Measurements from ENCODE around the gene NPW. TPM values are rescaled to one million over a fixed set of nuclear protein-coding genes. Genes with fewer than 3 reads are reported as not detected.

Gene NPW
- polyA plus RNA-seq, 1 donor (not counting 4 experiments of a cell fraction or from before 2014, with no cell fraction given): not detected

DNA sequence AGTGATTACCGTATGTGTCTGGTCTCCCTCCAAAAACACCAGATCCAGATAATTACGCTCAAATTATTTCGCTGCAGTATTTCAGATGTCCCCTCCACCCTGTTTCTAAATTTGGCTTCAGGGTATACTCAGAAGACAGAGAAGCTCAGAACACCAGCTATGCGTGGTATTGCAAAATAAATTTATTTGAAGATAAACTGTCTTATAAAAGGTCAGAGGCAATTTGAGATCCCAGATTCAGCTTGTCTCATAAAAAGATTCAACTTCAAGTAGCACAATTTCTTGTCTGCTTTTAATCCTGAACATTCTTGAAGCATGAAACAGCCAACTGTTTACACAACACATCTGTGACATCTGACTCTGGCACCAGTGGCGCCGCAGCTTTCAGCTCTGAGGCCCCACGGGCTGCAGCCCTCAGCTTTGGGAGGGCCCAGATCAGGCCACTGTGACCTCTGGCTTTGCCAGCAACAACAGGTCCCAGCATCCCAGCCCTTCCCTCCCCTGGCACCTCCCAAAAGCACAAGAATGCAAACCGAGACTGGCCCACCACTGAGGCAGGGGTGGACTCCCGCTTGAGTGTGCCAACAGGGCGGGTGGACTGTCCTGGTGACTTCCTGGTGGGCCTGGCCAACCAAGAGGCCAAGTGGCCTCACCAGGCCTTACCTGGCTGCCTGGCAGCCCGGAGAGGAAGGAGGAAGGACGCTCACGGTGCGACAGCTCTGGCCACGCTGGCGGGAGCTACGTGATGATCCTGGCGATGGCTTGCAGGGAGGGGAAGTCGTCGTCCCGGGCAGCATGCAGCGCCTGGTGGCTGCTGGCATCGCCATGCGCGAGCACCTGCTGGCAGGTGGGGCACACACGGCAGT is 21.9 kb upstream of the NPW start:
- Histone ChIP-seq H3K36me3 (ENCODE audit: control insufficient read depth in 2 of 2, extremely low read depth in 1 of 2, insufficient read depth in 2 of 2, low read length in 2 of 2) (peaks cover 40 to 42% of the 10 kb centered on the region in 2 experiments), H3K4me3 (ENCODE audit: control insufficient read depth in 2 of 3, extremely low read depth in 1 of 3, insufficient read depth in 2 of 3, low read depth in 1 of 3, low read length in 3 of 3) (no peak overlapping the region), H3K9ac (ENCODE audit: control insufficient read depth, extremely low read depth, insufficient read depth, low read length) (no peak overlapping the region), H3K4me1 (ENCODE audit: control insufficient read depth, extremely low read depth, insufficient read depth, low read length) (peaks cover 4% of the 10 kb centered on the region), H3K9me1 (ENCODE audit: control insufficient read depth, extremely low read depth, insufficient read depth, low read length) (no peaks in the 10 kb centered on the region), H3K9me3 (ENCODE audit: control insufficient read depth, low read depth, low read length) (no peaks in the 10 kb centered on the region), H3K27me3 (ENCODE audit: control insufficient read depth, extremely low read depth, insufficient read depth, low read length) (no peaks in the 10 kb centered on the region), H3K4me2 (ENCODE audit: control insufficient read depth, extremely low read depth, insufficient read depth, low read depth, low read length) (no peak overlapping the region), H3K27ac (ENCODE audit: control insufficient read depth, insufficient read depth, low read length) (no peak overlapping the region), H4K20me1 (ENCODE audit: control insufficient read depth, extremely low read depth, insufficient read depth, low read length) (peaks cover 12% of the 10 kb centered on the region), H3K79me2 (ENCODE audit: control insufficient read depth, insufficient read depth, low read length) (peaks cover 12% of the 10 kb centered on the region), H2AFZ (ENCODE audit: control insufficient read depth, low read length) (no peak overlapping the region)
- FAIRE-seq: no peak
- DNase-seq (ENCODE audit: low read depth, low spot score): no peak
- TF ChIP-seq EZH2 (IDR thresholded peaks at IDR 0.05; ENCODE audit: low read length): no peak
- TF ChIP-seq, protein P1, sequence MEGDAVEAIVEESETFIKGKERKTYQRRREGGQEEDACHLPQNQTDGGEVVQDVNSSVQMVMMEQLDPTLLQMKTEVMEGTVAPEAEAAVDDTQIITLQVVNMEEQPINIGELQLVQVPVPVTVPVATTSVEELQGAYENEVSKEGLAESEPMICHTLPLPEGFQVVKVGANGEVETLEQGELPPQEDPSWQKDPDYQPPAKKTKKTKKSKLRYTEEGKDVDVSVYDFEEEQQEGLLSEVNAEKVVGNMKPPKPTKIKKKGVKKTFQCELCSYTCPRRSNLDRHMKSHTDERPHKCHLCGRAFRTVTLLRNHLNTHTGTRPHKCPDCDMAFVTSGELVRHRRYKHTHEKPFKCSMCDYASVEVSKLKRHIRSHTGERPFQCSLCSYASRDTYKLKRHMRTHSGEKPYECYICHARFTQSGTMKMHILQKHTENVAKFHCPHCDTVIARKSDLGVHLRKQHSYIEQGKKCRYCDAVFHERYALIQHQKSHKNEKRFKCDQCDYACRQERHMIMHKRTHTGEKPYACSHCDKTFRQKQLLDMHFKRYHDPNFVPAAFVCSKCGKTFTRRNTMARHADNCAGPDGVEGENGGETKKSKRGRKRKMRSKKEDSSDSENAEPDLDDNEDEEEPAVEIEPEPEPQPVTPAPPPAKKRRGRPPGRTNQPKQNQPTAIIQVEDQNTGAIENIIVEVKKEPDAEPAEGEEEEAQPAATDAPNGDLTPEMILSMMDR (optimal IDR thresholded peaks at IDR 0.05 in 1 of 3, IDR thresholded peaks at IDR 0.05 in 1 of 3, conservative IDR thresholded peaks at IDR 0.05 in 1 of 3; ENCODE audit: extremely low read depth in 1 of 3, insufficient read depth in 2 of 3, low read length in 3 of 3): no peak
- dilution Hi-C loops (cut with MboI; ENCODE audit: extremely low pct_ligation_motif_present, low sequenced_read_pairs): no loop called here

DNA sequence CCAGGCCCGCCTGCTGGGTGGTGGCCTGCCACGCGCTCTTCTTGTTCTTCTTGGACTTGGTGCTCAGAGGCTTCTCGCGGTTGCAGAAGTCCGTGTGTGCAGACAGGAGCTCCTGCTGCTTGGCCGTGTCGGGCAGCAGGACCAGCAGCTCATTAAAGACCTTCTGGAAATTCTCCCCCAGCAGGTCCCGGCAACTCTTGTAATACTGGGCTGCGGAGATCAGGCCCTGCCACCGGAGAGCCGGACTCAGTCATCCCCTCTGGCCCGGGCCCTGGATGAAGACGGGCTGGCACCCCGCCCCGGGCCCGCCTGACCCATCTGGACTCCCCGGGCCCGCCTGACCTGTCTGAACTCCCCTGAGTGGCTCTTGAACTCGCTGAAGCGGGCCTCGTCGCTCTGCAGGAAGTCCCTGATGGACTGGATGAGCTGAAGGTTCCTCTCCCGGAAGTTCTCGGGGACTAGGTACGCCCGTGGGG is 21.2 kb upstream of the NPW start:
- H3K4me1 ChIP-seq (ENCODE audit: control insufficient read depth, extremely low read depth, insufficient read depth, low read length): peaks cover 4% of the 10 kb centered on the region
- H3K27me3 ChIP-seq (ENCODE audit: control insufficient read depth, extremely low read depth, insufficient read depth, low read length): no peaks in the 10 kb centered on the region
- H3K9ac ChIP-seq (ENCODE audit: control insufficient read depth, extremely low read depth, insufficient read depth, low read length): no peak overlapping the region
- H3K27ac ChIP-seq (ENCODE audit: control insufficient read depth, insufficient read depth, low read length): no peak overlapping the region
- FAIRE-seq: no peak
- dilution Hi-C loops (cut with MboI; ENCODE audit: extremely low pct_ligation_motif_present, low sequenced_read_pairs): no loop called here
- peaks cover 42 to 47% of the 10 kb centered on the region in 2 experiments for H3K36me3 ChIP-seq (ENCODE audit: control insufficient read depth in 2 of 2, extremely low read depth in 1 of 2, insufficient read depth in 2 of 2, low read length in 2 of 2)
- no peaks in the 10 kb centered on the region for H3K9me3 ChIP-seq (ENCODE audit: control insufficient read depth, low read depth, low read length)
- no peak for TF ChIP-seq EZH2 (IDR thresholded peaks at IDR 0.05; ENCODE audit: low read length)
- TF ChIP-seq, protein P1 (optimal IDR thresholded peaks at IDR 0.05 in 1 of 3, IDR thresholded peaks at IDR 0.05 in 1 of 3, conservative IDR thresholded peaks at IDR 0.05 in 1 of 3; ENCODE audit: extremely low read depth in 1 of 3, insufficient read depth in 2 of 3, low read length in 3 of 3): no peak
- no peak for DNase-seq (ENCODE audit: low read depth, low spot score)
- H2AFZ ChIP-seq (ENCODE audit: control insufficient read depth, low read length): no peak overlapping the region
- H3K79me2 ChIP-seq (ENCODE audit: control insufficient read depth, insufficient read depth, low read length): peaks cover 19% of the 10 kb centered on the region
- H3K4me2 ChIP-seq (ENCODE audit: control insufficient read depth, extremely low read depth, insufficient read depth, low read depth, low read length): no peak overlapping the region
- no peak overlapping the region for H3K4me3 ChIP-seq (ENCODE audit: control insufficient read depth in 2 of 3, extremely low read depth in 1 of 3, insufficient read depth in 2 of 3, low read depth in 1 of 3, low read length in 3 of 3)
- no peaks in the 10 kb centered on the region for H3K9me1 ChIP-seq (ENCODE audit: control insufficient read depth, extremely low read depth, insufficient read depth, low read length)
- peaks cover 17% of the 10 kb centered on the region for H4K20me1 ChIP-seq (ENCODE audit: control insufficient read depth, extremely low read depth, insufficient read depth, low read length)

All from keratinocyte (primary cell).